B cell (primary cell): ENCODE data around the gene LHX5. TPM values are rescaled to one million over a fixed set of nuclear protein-coding genes. Genes with fewer than 3 reads are reported as not detected.

Source experiments
- ATAC-seq: fragments of 200-7000 bp; cut with Tn5 transposase; one replicate; pipeline ENCODE4 v1.10.0; 2021; ENCODE audit warnings: low read depth, mild to moderate bottlenecking, moderate number of reproducible peaks, moderate library complexity
- CTCF ChIA-PET: fragments of 350-600 bp; sonication (Branson Sonifier 250); formaldehyde crosslinking; loops from one replicate; lab custom pipeline; 2021; ENCODE audit warnings: antibody characterized with exemption, inconsistent platforms; lab: Charles Lee
- POLR2A ChIA-PET: fragments of 350-600 bp; sonication (Branson Sonifier 250); formaldehyde crosslinking; loops from one replicate; lab custom pipeline; 2021; ENCODE audit warnings: antibody characterized with exemption; lab: Charles Lee
- DNase-seq: peaks from one replicate; pipeline ENCODE4 v3.0.0; 2013
- H2AFZ ChIP-seq: 2 replicates; pipeline ENCODE4 v1.6.1; 2012; ENCODE audit warnings: mild to moderate bottlenecking, low read depth, low read length; ENCODE audit not compliant: insufficient read depth, poor library complexity, severe bottlenecking
- H3K27ac ChIP-seq, 2 donors: 1 replicate in 1 of 2; 2 replicates in 1 of 2; pipeline ENCODE4 v1.5.1; 2012 to 2013; ENCODE audit warnings: low read length in 2 of 2, mild to moderate bottlenecking in 2 of 2, moderate library complexity in 1 of 2
- H3K27me3 ChIP-seq, 4 experiments: fragments of 200-600 bp in 1 of 4; sonication (generic) in 1 of 4; replicated peaks in 1 of 4; 1 replicate in 2 of 4; 2 replicates in 2 of 4; pipeline versions ENCODE4 v1.6.1 to v1.7.0; 2013 to 2016; ENCODE audit warnings: low read length in 3 of 4, mild to moderate bottlenecking in 2 of 4, mixed read lengths in 1 of 4, moderate library complexity in 1 of 4; ENCODE audit not compliant: insufficient read depth in 4 of 4, control insufficient read depth in 3 of 4; ENCODE audit errors: control extremely low read depth in 1 of 4
- H3K36me3 ChIP-seq, 2 experiments: replicated peaks in 1 of 2; 1 replicate in 1 of 2; 2 replicates in 1 of 2; pipeline versions ENCODE4 v1.6.1 to v1.7.1; 2013; ENCODE audit warnings: low read length in 1 of 2; ENCODE audit not compliant: insufficient read depth in 2 of 2, control insufficient read depth in 1 of 2; ENCODE audit errors: control extremely low read depth in 1 of 2, extremely low read depth in 1 of 2
- H3K4me1 ChIP-seq, 2 donors: fragments of 200-600 bp in 1 of 2; sonication (generic) in 1 of 2; 1 replicate in 1 of 2; 2 replicates in 1 of 2; pipeline versions ENCODE4 v1.5.1 to v1.6.1; 2013 to 2017; ENCODE audit warnings: low read length in 2 of 2; ENCODE audit not compliant: control insufficient read depth in 2 of 2, insufficient read depth in 2 of 2
- H3K4me2 ChIP-seq: replicated peaks from 2 replicates; pipeline ENCODE3; 2012; ENCODE audit warnings: mild to moderate bottlenecking, low read depth, low read length; ENCODE audit not compliant: poor library complexity, severe bottlenecking
- H3K4me3 ChIP-seq, 5 experiments: fragments of 200-600 bp in 1 of 5; sonication (generic) in 1 of 5; 1 replicate in 3 of 5; 2 replicates in 2 of 5; pipeline versions ENCODE4 v1.5.1 to v1.7.0; 2011 to 2016; ENCODE audit warnings: low read length in 4 of 5, mild to moderate bottlenecking in 4 of 5, low read depth in 2 of 5, control low read depth in 1 of 5, moderate library complexity in 1 of 5; ENCODE audit not compliant: insufficient read depth in 1 of 5; ENCODE audit errors: control extremely low read depth in 1 of 5, extremely low read depth in 1 of 5
- H3K79me2 ChIP-seq: fragments of 200-600 bp; sonication (generic); one replicate; pipeline ENCODE4 v1.6.0; 2016; ENCODE audit warnings: low read length; ENCODE audit not compliant: control insufficient read depth, insufficient read depth
- H3K9ac ChIP-seq: fragments of 200-600 bp; sonication (generic); 2 replicates; pipeline ENCODE4 v1.6.1; 2017; ENCODE audit warnings: mild to moderate bottlenecking, low read length, moderate library complexity
- H3K9me3 ChIP-seq, 3 donors: one replicate each; pipeline versions ENCODE4 v1.6.1 to v1.7.1; 2013; ENCODE audit warnings: low read length in 2 of 3; ENCODE audit not compliant: control insufficient read depth in 2 of 3, insufficient read depth in 1 of 3; ENCODE audit errors: control extremely low read depth in 1 of 3
- H4K20me1 ChIP-seq: 2 replicates; pipeline ENCODE4 v1.6.0; 2012; ENCODE audit warnings: mild to moderate bottlenecking, low read length; ENCODE audit not compliant: insufficient read depth, control insufficient read depth, poor library complexity, severe bottlenecking
- H3K27ac Mint-ChIP-seq: one replicate; pipeline ENCODE4 v1.8.0; 2021; ENCODE audit warnings: mixed read lengths
- H3K27me3 Mint-ChIP-seq: one replicate; pipeline ENCODE4 v1.8.0; 2021; ENCODE audit warnings: mixed read lengths
- H3K4me1 Mint-ChIP-seq: one replicate; pipeline ENCODE4 v1.8.0; 2021; ENCODE audit warnings: mixed read lengths
- H3K4me3 Mint-ChIP-seq: one replicate; pipeline ENCODE4 v1.8.0; 2021; ENCODE audit warnings: mixed read lengths
- H3K9me3 Mint-ChIP-seq: one replicate; pipeline ENCODE4 v1.8.0; 2022; ENCODE audit warnings: mixed read lengths; ENCODE audit not compliant: insufficient read depth
- CTCF ChIP-seq: fragments of 200-600 bp; IDR thresholded peaks from one replicate; pipeline ENCODE4 v1.8.0; 2022; ENCODE audit warnings: antibody characterized with exemption, mild to moderate bottlenecking
- EZH2 ChIP-seq: IDR thresholded peaks from 2 replicates; pipeline ENCODE4 v1.6.1; 2012; ENCODE audit warnings: borderline replicate concordance, low read depth, mild to moderate bottlenecking, moderate library complexity, low read length; ENCODE audit not compliant: insufficient read depth, poor library complexity, severe bottlenecking
- WGBS: methylation state at CpG from one replicate; pipeline ENCODE4 v1.1.5; 2013; ENCODE audit warnings: missing lambda C conversion rate; ENCODE audit not compliant: insufficient coverage; 5-methylcytosine and 5-hydroxymethylcytosine counted together
- intact Hi-C: fragments of 100-400 bp; cut with micrococcal nuclease; formaldehyde crosslinking; loops from one replicate; pipeline ENCODE4 v1.10.0; 2022
- polyA plus RNA-seq: library from polyadenylated mRNA; depleted of rRNA; stranded (reverse); fragments of >200 nt; gene quantifications from 2 replicates; pipeline ENCODE4 v1.2.3, GENCODE V29; 2012
- total RNA-seq, 2 donors: library from RNA; stranded (reverse); fragments of 120-200 nt in 1 of 2; gene quantifications; 1 replicate in 1 of 2; 2 replicates in 1 of 2; pipeline versions ENCODE4 v1.2.3 to v1.2.4, GENCODE V29; 2013 to 2022

Gene LHX5
- total and polyA plus RNA-seq, 2 donors (not counting 1 experiment from before 2014, with no cell fraction given): not detected

GRCh38 chr12:113438523-113439300 is 33.0 kb downstream of the LHX5 start:
- no peaks in the 10 kb centered on the region for H3K9me3 Mint-ChIP-seq
- H3K79me2 ChIP-seq: no peaks in the 10 kb centered on the region
- TF ChIP-seq CTCF (no peak), EZH2 (no peak)
- no peak overlapping the region for H3K27ac ChIP-seq
- H3K4me3 ChIP-seq: no peak overlapping the region
- ChIA-PET POLR2A (no interaction called here), CTCF (no interaction called here)
- H3K4me3 Mint-ChIP-seq: no peak overlapping the region
- no peak for ATAC-seq
- no peaks in the 10 kb centered on the region for H3K4me1 Mint-ChIP-seq
- no peaks in the 10 kb centered on the region for H4K20me1 ChIP-seq
- intact Hi-C loops: no loop called here
- no peak overlapping the region for H3K27ac Mint-ChIP-seq
- WGBS: 79% methylated on average over 4 of the region's 4 CpGs
- peaks cover 13% of the 10 kb centered on the region for H3K27me3 Mint-ChIP-seq
- no peak overlapping the region for H3K4me2 ChIP-seq
- no peaks in the 10 kb centered on the region for H3K36me3 ChIP-seq
- DNase-seq: no peak
- H3K9me3 ChIP-seq: peaks cover 0 to 3% (median 0%) of the 10 kb centered on the region in 3 donors
- H2AFZ ChIP-seq: no peak overlapping the region
- H3K4me1 ChIP-seq: no peaks in the 10 kb centered on the region
- no peak overlapping the region for H3K9ac ChIP-seq
- peaks cover 0 to 17% (median 8%) of the 10 kb centered on the region in 4 experiments for H3K27me3 ChIP-seq

- no peaks in the 10 kb centered on the region for H3K36me3 ChIP-seq
- no peaks in the 10 kb centered on the region for H4K20me1 ChIP-seq
- no peak overlapping the region for H3K27ac Mint-ChIP-seq
- no peaks in the 10 kb centered on the region for H3K4me1 ChIP-seq
- H3K4me1 Mint-ChIP-seq: no peaks in the 10 kb centered on the region
- no peak overlapping the region for H3K27ac ChIP-seq
- H3K27me3 Mint-ChIP-seq: peaks cover 10% of the 10 kb centered on the region
- intact Hi-C loops: no loop called here
- ATAC-seq (no peak), DNase-seq (no peak)
- no peak overlapping the region for H2AFZ ChIP-seq
- peaks cover 0 to 14% (median 7%) of the 10 kb centered on the region in 4 experiments for H3K27me3 ChIP-seq
- H3K4me3 Mint-ChIP-seq: no peak overlapping the region
- H3K9ac ChIP-seq: no peak overlapping the region
- H3K4me2 ChIP-seq: no peak overlapping the region
- 91% methylated on average over 8 of the region's 9 CpGs for WGBS
- H3K4me3 ChIP-seq: no peak overlapping the region
- H3K9me3 Mint-ChIP-seq: no peaks in the 10 kb centered on the region
- H3K9me3 ChIP-seq: no peaks in the 10 kb centered on the region
- no peaks in the 10 kb centered on the region for H3K79me2 ChIP-seq
- ChIA-PET CTCF (no interaction called here), POLR2A (no interaction called here)
- no peak for TF ChIP-seq CTCF
- no peak for TF ChIP-seq EZH2
Measured at GRCh38 chr12:113437729-113438100, 34.0 kb downstream of the LHX5 start.
